Upper lobe of left lung (tissue), 4 donors: Measurements from ENCODE around the gene LRCH1.

ENCODE experiments used
- EP300 ChIP-seq, 4 donors: sonication (generic); formaldehyde crosslinking; IDR thresholded peaks; one replicate each; pipeline ENCODE4 v1.5.1; 2017; ENCODE audit warnings: antibody characterized with exemption in 4 of 4, control low read depth in 2 of 4
- POLR2A ChIP-seq, 4 donors: fragments of 450-650 bp; IDR thresholded peaks; one replicate each; pipeline ENCODE4 v1.5.1; 2016 to 2017; ENCODE audit warnings: antibody characterized with exemption in 4 of 4, mild to moderate bottlenecking in 2 of 4
- POLR2AphosphoS5 ChIP-seq, 2 donors: sonication (generic); formaldehyde crosslinking; IDR thresholded peaks; one replicate each; pipeline ENCODE4 v1.5.1; 2017; ENCODE audit warnings: antibody characterized with exemption in 2 of 2
- TF ChIP-seq, protein P1 (sequence below), 6 experiments: fragments of 450-650 bp in 4 of 6; fragments of 200-600 bp in 2 of 6; sonication (generic) in 2 of 6; IDR thresholded peaks; one replicate each; pipeline ENCODE4 v1.5.1; 2016 to 2019; ENCODE audit warnings: antibody characterized with exemption in 6 of 6

DNA sequence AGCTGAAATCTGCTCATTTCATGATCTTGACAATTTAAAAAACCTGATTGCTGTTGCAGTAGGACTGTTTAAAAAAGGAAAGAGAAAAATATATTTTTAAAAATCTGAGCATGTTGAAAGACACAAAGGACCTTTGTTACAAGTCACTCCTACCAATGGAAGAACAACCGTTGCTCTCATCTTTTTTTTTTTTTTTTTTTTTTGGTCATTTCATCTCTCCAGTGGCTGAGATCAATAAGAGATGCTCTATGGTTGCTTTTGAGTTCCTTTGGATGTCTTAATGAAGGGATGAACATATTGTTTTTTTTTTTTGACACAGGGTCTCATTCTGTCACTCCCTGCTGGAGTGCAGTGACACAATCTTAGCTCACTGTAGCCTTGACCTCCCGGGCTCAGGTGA is 29.2 kb downstream of the LRCH1 start:
- TF ChIP-seq, protein P1, sequence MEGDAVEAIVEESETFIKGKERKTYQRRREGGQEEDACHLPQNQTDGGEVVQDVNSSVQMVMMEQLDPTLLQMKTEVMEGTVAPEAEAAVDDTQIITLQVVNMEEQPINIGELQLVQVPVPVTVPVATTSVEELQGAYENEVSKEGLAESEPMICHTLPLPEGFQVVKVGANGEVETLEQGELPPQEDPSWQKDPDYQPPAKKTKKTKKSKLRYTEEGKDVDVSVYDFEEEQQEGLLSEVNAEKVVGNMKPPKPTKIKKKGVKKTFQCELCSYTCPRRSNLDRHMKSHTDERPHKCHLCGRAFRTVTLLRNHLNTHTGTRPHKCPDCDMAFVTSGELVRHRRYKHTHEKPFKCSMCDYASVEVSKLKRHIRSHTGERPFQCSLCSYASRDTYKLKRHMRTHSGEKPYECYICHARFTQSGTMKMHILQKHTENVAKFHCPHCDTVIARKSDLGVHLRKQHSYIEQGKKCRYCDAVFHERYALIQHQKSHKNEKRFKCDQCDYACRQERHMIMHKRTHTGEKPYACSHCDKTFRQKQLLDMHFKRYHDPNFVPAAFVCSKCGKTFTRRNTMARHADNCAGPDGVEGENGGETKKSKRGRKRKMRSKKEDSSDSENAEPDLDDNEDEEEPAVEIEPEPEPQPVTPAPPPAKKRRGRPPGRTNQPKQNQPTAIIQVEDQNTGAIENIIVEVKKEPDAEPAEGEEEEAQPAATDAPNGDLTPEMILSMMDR (IDR thresholded peaks at IDR 0.05), result no peak
- TF ChIP-seq POLR2A (IDR thresholded peaks at IDR 0.05) (no peak), EP300 (IDR thresholded peaks at IDR 0.05) (no peak), POLR2AphosphoS5 (IDR thresholded peaks at IDR 0.05) (no peak)
